HUES48 (cell line): ENCODE results near the gene QKI.

Source experiments
- H3K27ac ChIP-seq: one replicate; pipeline ENCODE4 v1.7.0; 2013; ENCODE audit warnings: low read depth, low read length, inconsistent platforms
- H3K27me3 ChIP-seq: 2 replicates; pipeline ENCODE4 v1.6.1; 2013; ENCODE audit warnings: mild to moderate bottlenecking, low read length; ENCODE audit not compliant: control insufficient read depth, insufficient read depth
- H3K36me3 ChIP-seq: 2 replicates; pipeline ENCODE4 v1.6.1; 2013; ENCODE audit warnings: low read length; ENCODE audit not compliant: control insufficient read depth, insufficient read depth
- H3K4me1 ChIP-seq: 2 replicates; pipeline ENCODE4 v1.6.1; 2013; ENCODE audit warnings: mild to moderate bottlenecking, low read length; ENCODE audit not compliant: control insufficient read depth, insufficient read depth
- H3K4me3 ChIP-seq: 2 replicates; pipeline ENCODE4 v1.5.1; 2013; ENCODE audit warnings: mild to moderate bottlenecking, low read depth, low read length
- H3K9ac ChIP-seq: 2 replicates; pipeline ENCODE4 v1.6.1; 2013; ENCODE audit warnings: mild to moderate bottlenecking, low read depth, low read length, moderate library complexity
- H3K9me3 ChIP-seq: 2 replicates; pipeline ENCODE4 v1.6.1; 2013; ENCODE audit warnings: low read length; ENCODE audit not compliant: control insufficient read depth, insufficient read depth

Gene QKI

GRCh38 chr6:163414117-163414945 lies at the start of gene QKI:
Gene QKI, plus strand, starts transcription at chr6:163414718. Its CDS starts 476 bp downstream, at chr6:163415194.
- H3K4me3 ChIP-seq, result peak within 1 kb of the TSS; percentile 83
- peak within 1 kb of the TSS; percentile 74 for H3K9ac ChIP-seq
- H3K27ac ChIP-seq, result peak within 1 kb of the TSS; percentile 90
- H3K4me1 ChIP-seq, result peaks cover 31% of the 10 kb centered on the region
- no peaks in the 10 kb centered on the region for H3K36me3 ChIP-seq
- H3K27me3 ChIP-seq, result no peaks in the 10 kb centered on the region
- no peaks in the 10 kb centered on the region for H3K9me3 ChIP-seq

DNA sequence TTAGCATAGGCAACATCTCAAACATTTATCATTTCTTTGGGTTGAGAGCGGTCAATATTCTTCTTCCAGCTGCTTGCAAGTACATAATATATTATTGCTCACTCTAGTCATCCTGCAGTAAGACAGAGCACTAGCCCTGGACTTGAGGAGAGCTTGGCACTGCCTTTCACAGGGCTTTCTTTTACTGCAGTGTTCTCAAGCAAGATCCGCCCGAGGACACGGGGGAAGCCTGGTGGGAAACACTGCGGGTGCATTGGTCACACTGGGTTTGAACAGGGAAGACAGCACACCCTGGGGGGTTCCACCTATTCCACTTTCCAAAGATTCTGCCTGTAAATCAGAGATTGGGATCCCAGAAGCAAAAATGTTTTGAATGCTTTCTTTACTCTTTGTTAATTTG lies 48.2 kb upstream of the QKI start:
- H3K36me3 ChIP-seq, result no peaks in the 10 kb centered on the region
- no peak overlapping the region for H3K4me3 ChIP-seq
- no peak overlapping the region for H3K9ac ChIP-seq
- H3K4me1 ChIP-seq, result peaks cover 5% of the 10 kb centered on the region
- no peak overlapping the region for H3K27ac ChIP-seq
- no peaks in the 10 kb centered on the region for H3K27me3 ChIP-seq
- no peaks in the 10 kb centered on the region for H3K9me3 ChIP-seq

GRCh38 chr6:163367497-163368183 lies 46.9 kb upstream of the QKI start:
- Histone ChIP-seq H3K27me3 (no peaks in the 10 kb centered on the region), H3K9me3 (no peaks in the 10 kb centered on the region), H3K9ac (no peak overlapping the region), H3K36me3 (no peaks in the 10 kb centered on the region), H3K27ac (no peak overlapping the region), H3K4me3 (no peak overlapping the region), H3K4me1 (peaks cover 5% of the 10 kb centered on the region)

- H3K9me3 ChIP-seq, result no peaks in the 10 kb centered on the region
- H3K4me1 ChIP-seq, result peaks cover 5% of the 10 kb centered on the region
- no peaks in the 10 kb centered on the region for H3K27me3 ChIP-seq
- H3K4me3 ChIP-seq, result no peak overlapping the region
- no peaks in the 10 kb centered on the region for H3K36me3 ChIP-seq
- H3K9ac ChIP-seq, result no peak overlapping the region
- no peak overlapping the region for H3K27ac ChIP-seq
Observed at GRCh38 chr6:163369141-163369540, 45.4 kb upstream of the QKI start.

DNA sequence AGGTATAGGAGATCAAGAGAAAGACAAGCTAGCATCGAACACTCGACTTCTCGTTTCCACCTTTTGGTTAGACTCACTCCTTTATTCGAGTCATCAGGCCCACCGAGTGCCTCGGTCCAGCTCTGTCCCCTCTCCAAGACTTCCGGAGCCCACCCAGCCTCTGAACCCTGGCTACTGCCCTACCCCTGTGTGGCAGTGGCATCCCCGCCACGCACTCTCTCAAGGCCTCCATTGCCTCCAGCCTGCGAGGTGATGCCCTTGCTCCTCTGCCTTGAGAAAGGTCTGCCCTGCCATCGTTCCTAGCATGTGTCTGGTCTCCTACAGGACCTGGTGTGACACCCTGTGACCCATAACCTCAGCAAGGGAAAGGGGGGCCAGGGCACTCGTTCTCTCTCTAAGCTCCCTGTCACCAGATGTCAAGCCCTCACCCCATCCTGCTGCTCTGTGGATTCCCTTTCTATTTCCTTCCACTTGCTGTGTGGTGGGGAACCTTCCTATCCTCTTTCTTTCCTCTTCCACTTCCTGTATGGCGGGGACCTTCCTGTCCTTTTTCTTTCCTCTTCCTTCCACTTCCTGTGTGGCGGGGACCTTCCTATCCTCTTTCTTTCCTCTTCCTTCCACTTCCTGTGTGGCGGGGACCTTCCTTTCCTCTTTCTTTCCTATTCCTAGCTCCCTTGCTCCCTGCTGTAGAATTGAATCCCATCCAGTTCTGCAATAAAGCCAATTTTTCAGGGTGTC lies 44.7 kb upstream of the QKI start:
- H3K27ac ChIP-seq, result no peak overlapping the region
- H3K36me3 ChIP-seq, result no peaks in the 10 kb centered on the region
- no peaks in the 10 kb centered on the region for H3K9me3 ChIP-seq
- H3K4me3 ChIP-seq, result no peak overlapping the region
- no peaks in the 10 kb centered on the region for H3K27me3 ChIP-seq
- peaks cover 5% of the 10 kb centered on the region for H3K4me1 ChIP-seq
- no peak overlapping the region for H3K9ac ChIP-seq

- Histone ChIP-seq H3K27ac (no peak overlapping the region), H3K36me3 (no peaks in the 10 kb centered on the region), H3K27me3 (no peaks in the 10 kb centered on the region)
Observed at GRCh38 chr6:163370464-163371117, 43.9 kb upstream of the QKI start.

DNA sequence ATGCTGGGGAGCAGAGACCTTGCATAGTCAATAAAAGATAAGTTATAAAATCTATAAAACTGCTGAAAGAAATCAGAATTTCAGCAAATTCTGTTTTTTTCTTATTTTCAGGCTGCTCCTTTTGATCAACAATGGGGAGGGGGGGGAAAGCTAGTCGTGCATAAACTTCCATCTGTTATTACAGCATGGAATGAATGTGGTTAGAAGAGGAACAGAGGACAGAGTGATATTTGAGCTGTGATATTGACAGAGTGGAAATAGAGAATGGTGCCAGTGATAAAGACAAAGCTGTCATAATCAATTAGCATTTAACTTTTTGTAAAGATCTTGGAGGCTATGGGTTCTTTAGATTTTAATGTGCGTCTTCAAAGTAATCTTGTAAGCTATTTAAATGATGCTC lies 43.4 kb upstream of the QKI start:
- Histone ChIP-seq H3K36me3 (no peaks in the 10 kb centered on the region), H3K27ac (no peak overlapping the region), H3K4me1 (peaks cover 5% of the 10 kb centered on the region)

More at GRCh38 chr6:163370464-163371117, 43.9 kb upstream of the QKI start:
- Histone ChIP-seq H3K4me3 (no peak overlapping the region), H3K9me3 (no peaks in the 10 kb centered on the region), H3K4me1 (peaks cover 5% of the 10 kb centered on the region), H3K9ac (no peak overlapping the region)

DNA sequence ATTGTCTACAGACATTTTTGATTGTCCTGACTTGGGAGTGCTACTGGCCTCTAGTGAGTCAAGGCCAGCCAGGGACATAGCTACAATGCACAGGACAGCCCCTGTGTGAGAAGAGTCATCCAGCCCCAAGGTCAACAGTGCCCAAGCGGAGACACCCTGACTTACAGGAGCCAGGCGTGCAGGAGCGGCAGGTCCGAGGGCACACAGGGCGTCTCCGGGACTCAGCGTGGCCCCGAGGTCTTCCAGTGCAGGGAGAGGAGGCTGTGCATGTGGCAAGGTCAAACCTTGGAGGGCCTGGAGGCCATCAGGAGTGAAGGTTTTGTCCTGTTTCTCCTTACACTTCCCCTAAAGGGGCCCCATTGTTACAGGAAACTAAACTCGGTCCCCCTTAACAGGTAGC lies 41.3 kb upstream of the QKI start:
- H3K4me3 ChIP-seq, result no peak overlapping the region
- H3K9me3 ChIP-seq, result no peaks in the 10 kb centered on the region
- no peak overlapping the region for H3K9ac ChIP-seq
- no peaks in the 10 kb centered on the region for H3K27me3 ChIP-seq
- no peak overlapping the region for H3K27ac ChIP-seq
- no peaks in the 10 kb centered on the region for H3K36me3 ChIP-seq
- no peaks in the 10 kb centered on the region; the same call in 1 of the 2 replicates for H3K4me1 ChIP-seq

More for the DNA sequence above, 43.4 kb upstream of the QKI start:
- H3K27me3 ChIP-seq, result no peaks in the 10 kb centered on the region
- H3K9me3 ChIP-seq, result no peaks in the 10 kb centered on the region
- no peak overlapping the region for H3K4me3 ChIP-seq
- H3K9ac ChIP-seq, result no peak overlapping the region

DNA sequence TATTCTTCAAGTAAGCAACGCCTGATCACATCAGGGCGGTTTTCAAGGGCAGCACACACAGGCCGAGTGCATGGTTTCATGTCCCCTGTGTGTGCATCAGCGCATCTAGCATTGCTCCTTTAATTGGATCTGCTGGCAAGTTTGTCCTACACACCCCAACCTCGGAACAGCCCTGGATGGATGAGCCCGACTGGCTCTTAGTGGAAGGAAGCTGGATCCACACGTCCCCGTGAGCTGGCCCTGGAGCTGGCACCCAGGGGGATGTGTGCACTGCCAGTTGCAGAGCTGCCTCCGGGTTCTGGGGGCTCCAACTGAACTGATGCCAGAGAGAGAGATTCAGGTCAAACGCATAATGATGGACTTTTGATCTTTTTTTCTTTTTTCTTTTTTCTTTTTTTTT lies 39.2 kb upstream of the QKI start:
- H3K27me3 ChIP-seq, result no peaks in the 10 kb centered on the region
- H3K36me3 ChIP-seq, result no peaks in the 10 kb centered on the region
- no peak overlapping the region for H3K9ac ChIP-seq
- H3K27ac ChIP-seq, result no peak overlapping the region
- no peak overlapping the region for H3K4me3 ChIP-seq
- no peaks in the 10 kb centered on the region for H3K9me3 ChIP-seq
- no peaks in the 10 kb centered on the region for H3K4me1 ChIP-seq

DNA sequence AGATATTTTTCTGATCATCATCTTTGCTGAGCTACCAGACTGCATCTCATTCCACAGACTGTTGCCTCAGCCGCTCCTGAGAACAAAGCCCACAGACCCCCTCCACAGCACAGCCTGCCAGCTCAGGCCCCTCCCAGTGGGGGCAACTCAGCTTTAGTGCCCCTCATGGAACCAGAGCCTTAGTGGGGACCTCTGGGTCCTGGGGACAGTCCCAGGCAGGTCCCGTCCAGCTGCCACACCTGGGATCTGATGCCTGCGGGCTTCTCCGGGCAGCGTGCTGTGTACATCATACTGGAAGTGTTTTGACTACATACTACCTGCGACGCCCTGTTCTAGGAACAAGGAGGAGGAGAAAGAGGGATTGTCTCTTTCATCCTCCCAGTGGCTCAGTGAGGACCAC lies 38.3 kb upstream of the QKI start:
- Histone ChIP-seq H3K9ac (no peak overlapping the region), H3K9me3 (no peaks in the 10 kb centered on the region), H3K4me1 (no peaks in the 10 kb centered on the region), H3K4me3 (no peak overlapping the region), H3K27me3 (no peaks in the 10 kb centered on the region), H3K36me3 (no peaks in the 10 kb centered on the region), H3K27ac (no peak overlapping the region)
